Stimulated activated CD4-positive, alpha-beta T cell treated with anti-CD3 and anti-CD28 coated beads, Interleukin-15, amount 100 ng/mL, for 48 hours (primary cell): Measurements from ENCODE around the gene PLA2G4A.

ENCODE experiments used
- DNase-seq, 2 donors: peaks; one replicate each; pipeline ENCODE4 v3.0.0-alpha.2; 2020; ENCODE audit warnings: low read depth in 2 of 2

The PLA2G4A gene

DNA sequence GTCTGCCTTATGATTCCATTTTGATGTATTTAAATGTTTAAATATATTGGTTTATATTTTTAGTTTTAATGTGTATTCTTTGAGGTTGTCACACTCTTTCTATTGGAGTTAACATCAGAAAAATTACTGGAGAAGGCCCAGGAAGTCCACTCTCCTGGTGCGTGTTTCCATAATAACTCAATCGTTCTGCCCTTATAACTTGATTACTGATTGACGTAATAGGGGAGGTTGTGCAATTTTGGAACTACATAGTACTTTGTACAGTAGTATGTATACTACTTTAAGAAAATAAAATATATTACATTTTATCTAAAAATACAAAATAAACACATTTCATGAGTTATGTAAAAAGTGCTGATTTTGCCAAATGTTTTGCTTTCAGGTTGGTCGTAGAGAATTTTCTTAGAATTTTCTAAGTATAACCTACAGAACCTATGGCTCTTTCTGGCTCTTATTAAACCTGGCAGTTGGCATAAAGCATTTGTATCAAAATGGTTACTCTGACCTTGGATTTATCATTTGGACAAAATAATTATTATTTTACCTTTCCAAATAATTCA is 5.7 kb downstream of the PLA2G4A start:
- DNase-seq: no peak

DNA sequence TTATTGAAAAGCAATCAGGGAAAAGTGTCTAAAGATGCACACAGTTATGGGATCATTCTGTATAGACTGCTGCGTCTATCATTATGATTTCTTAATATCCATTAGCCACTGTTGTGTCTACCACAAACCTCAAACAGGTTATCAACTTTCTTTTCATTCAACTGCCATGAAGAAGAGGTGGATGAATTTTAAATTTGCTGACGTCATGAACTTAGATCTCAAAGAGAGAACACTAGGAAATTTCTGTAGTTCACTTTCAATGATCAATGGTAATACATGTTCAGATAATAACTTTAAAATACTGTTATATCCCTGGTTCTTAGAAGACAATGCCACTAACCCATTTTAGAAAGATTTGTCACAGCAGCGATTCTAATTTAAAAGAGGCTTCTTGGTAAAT is 6.7 kb downstream of the PLA2G4A start:
- DNase-seq: no peak

DNA sequence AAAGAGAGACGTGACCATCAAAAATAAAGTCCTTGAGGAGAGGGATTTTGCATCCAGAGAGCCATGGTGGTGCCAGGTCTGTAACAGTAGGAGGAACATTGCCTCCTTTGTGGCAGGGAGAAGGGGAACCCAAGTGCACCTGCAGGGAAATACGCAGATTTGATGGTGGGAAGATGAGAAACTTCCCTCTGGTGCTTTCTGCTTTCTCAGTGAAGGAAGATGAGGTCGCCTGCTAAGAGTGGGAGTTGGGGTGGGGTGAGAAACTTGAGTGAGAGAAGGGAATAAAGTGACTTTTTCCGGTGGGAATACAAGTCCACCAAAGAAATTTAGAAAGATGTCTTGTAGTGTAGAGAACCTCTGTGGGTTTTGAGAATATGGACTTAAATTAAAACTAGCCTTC is 9.1 kb downstream of the PLA2G4A start:
- DNase-seq: no peak

DNA sequence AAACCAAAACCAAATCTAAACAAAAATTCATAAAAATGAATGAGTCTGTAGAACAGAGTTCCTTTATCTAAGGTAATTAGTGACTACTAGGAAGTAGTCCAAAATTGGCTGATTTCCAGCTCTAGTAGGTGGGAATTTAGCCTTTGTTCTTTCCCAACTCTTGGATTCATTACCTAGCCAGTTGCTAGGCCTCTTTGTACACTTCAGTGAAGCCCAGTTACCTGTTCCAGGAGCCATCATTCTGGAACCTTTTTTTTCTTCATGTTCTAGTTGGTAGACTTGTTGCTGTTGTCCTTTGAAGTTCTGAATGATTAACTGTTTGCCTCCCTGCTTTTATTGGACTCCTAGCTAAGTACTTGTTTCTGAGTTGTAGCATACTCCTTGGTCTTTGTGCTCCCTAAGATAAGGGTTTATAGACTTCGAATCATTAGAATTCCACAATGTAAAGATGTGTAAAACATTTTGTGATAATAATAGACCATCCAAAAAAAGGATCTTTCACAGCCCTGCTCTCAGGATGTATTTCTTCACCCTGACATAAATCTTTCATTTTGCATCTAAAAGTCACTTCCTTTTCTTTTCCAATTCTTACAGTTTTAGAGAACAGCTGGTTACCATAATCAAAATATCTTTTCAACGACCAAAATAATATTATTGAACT is 9.8 kb downstream of the PLA2G4A start:
- DNase-seq: no peak

DNA sequence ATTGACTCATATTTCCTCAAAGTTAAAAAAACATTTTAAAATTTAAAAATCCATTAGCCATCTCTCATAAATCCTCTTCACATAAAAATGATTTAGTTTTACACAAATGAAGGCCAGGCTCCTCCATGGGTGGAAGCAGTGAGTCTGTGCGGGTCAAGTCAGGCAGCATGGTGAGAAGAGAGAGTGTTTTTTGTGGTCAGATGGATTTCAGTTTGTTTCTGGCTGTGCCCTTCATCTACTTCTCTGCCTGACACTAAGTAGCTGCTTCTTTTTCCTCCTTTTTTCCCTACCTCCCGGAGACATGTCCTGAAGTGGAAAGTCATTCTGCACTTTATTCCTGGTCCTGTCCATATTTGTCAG is 10.3 kb downstream of the PLA2G4A start:
- DNase-seq: no peak

DNA sequence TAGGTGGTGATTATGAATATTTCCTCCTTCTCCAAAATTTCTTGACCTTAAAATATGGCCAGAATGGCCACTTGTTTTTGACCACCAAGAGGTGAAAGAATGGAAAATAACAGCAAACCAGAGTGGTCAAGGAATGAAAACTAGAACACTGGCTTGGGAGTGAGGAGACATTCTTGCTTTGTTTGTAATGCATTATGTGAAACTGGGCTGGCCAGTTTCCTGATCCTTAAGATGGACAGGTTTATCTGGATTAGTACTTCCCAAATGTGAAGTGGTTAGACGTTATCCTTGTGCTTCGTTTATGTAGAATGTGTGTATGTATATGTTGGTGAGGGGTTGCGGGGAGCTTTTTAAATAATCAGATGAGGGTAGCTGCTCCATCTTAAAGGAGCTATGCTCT is 12.8 kb downstream of the PLA2G4A start:
- no peak for DNase-seq

DNA sequence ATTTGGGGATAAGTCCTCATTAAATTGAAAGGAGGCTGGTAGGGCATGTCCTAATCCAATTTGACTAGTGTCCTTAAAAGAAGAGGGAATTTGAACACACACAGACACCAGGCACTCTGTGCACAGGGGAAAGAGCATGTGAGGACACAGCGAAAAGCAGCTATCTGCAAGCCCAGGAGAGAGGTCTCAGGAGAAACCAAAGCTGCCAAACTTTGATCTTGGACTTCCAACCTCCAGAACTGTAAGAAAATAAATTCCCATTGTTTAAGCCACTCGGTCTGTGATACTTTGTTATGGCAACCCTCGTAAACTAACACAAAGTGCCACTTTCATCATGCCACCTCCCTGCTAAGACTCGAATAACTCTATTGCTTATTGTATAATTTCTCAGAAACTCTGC is 13.8 kb downstream of the PLA2G4A start:
- no peak for DNase-seq

DNA sequence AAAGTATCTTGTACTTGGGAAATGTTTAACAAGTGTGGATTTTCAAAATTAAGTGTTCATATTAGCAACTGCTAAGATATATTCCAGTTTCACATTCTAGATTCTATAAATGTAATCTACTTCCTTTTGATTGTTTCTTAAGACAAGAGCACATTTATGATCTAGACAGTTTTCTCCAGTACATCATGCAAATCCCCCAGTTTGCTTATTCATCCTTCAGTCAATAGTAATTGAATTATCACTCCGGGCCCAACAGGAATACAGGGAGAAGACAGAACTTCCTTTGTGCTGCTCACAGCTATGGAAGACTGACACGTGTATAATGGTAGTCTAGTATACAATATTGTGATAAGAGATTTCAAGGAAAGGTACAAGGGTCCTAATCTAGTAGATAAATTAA is 14.5 kb downstream of the PLA2G4A start:
- no peak for DNase-seq

DNA sequence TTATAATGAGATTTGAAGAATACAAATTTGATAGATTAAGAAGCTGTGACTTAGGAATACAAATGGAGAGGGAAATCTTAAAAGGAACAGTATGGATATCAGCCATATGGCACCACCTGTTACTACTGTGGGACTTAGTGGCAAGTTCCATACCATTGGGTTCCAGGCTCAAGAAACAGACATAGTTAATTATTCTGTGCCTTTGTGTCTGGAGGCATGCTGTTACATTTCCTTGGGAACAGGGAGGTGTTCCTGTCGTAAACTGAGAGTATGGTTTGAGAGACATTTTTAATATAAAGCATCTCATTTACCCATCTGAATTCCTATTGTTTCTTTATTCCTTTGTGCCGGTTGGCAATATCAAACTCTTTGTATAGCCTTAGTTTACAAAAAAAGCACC is 15.2 kb downstream of the PLA2G4A start:
- no peak for DNase-seq

DNA sequence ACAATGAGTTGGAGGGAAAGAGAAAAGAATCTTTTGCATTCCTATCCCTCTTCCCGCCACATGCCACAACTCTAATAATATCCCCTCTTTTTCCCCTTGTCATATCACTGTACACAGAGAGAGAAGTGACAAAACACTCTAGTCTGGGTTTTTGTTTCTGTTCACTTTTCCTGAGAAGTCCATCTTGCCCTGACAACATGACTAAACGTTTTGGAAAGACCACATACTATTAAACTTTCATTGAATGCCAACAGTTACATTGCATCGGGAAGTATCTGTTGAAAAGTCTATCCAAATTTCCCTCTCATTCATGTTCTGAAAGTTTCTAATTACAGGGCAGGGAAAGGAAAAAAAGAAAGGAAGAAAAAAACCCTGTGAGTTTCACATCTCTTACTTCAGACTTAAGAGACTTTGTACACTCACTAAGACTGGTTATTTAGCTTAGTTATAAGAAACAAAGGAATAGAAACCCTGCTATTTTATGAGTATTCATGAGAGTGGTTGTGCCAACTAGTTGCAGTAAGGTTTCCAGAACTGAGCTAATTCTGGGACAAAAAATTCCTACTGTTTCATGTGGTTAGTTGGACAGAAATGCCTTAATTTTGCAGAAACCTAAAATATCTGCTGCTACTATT is 16.9 kb downstream of the PLA2G4A start:
- DNase-seq: no peak

DNA sequence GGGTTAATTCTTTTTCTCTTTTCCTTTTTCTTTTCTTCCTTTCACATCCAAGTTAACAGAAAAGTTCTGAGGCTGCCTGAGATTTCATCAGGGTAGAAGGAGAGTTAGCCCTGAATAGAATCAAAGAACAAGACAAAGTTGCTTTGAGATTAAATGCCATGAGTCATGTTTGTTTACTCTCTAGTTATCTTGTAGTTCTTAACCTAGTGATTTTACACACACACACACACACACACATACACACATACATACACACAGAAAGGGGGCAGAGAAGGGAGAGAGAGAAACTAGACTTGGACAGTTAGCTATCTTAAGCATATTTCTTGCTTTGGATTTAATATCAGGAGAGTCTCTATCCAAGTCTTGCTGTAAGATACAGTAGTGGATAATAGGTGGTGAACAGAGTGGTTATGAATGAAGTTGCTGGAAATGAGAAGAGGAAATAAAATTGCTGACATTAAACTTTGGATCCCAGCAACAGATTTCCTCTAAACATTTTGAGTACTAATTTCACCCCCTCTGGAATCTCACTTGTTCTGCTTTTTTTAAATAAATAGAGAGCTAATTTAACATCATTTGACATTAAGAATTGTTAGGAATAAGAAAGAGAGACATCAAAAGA is 19.9 kb downstream of the PLA2G4A start:
- DNase-seq: no peak

DNA sequence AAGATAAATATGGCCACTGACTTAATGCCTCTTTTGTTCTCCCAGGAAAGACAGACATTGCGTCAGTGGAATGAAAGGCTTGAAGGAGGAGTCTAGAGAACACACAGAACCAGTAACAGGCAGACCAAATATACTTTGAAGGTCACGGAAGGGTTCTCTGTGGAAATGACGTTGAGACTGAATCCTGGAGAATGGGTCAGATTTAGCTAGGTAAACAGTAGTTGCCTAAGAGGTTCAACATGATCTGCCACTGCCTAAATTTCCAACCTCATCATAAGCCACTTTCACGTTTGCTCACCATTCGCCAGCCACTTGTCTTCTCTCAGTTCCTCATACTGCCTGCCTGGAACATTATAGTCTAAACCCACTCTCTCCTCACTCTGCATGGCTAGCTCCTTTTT is 20.5 kb downstream of the PLA2G4A start:
- DNase-seq: no peak

DNA sequence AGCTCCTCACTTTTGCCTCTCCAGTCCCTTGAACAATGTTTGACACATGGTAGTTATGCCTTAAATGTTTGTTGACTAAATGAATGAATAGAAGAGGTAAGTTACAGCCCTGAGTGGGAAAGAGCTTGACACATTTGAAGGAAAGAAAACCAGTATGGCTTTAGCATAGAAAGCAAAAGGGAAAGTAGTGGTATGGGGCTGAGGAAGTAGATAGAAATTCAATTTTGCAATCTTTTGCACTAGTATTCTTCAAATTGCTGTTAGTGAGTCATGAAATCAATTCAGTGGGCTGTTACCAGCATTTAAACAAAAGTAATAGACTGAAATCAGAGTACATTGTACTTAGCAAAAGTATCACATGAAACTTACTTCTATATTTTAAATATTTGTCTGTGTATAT is 21.1 kb downstream of the PLA2G4A start:
- no peak for DNase-seq

DNA sequence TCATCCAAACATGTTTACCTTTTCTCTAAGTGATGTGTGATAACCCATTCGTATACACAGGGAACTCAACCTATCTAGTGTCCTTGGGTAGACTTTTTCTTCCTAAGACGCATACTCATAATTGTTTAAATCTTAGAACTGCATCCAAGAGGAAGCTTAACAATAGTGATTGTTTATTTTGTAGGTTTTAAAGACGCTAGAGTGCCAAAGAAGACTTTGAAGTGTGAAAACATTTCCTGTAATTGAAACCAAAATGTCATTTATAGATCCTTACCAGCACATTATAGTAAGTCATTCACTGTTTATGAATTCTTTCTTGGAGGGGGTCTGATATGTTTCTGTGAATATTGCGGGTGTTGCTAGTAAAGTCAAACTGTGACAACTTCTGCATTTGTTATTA is 25.4 kb downstream of the PLA2G4A start:
- DNase-seq: no peak

DNA sequence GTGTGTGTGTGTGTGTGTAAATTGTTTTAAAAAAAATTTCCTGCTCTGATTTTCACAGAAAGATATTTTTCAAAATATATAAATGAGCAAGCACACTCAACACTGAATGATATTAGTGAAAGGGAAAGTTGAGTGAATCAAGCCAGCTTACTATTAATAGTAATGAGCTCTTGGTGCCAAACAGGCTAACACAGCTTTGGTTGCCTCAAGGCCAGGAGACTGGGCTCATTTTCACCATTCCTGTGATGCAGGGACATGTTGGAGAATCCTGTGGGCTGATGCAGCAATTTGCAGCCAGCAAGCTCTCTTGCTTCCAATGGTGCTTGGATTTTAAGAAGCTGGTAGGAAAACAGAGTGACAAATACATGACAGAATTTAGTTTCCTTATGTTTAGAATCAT is 30.2 kb downstream of the PLA2G4A start:
- no peak for DNase-seq

DNA sequence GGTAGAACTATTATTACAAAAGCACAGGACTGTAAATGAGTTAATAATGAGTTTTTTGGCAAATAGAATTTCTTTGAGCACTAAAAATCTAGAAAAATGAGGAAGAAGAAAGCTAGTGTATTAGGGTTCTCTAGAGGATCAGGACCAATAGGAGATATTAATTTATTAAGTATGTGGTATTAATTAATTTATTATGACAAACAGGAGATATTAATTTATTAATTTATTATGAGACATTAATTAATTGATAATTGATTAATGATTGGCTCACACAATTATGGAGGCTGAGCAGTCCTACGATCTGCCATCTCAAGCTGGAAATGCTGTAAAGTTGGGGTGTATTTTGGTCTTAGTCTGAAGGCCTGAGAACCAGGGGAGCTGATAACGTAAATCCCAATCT is 31.2 kb downstream of the PLA2G4A start:
- no peak for DNase-seq

DNA sequence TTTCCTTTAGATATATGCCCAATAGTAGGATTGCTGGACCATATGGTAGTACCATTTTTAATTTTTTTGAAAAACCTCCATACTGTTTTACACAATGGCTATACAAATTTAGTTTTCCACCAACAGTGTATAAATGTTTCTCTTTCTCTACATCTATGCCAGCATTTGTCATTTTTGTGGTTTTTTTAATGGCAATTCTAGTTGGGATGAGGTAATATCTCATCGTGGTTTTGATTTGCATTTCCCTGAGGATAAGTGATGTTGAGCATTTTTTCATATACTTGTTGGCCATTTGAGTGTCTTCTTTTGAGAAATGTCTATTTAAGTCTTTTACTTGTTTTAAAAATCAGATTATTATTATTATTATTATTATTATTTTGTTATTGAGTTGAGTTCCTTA is 35.5 kb downstream of the PLA2G4A start:
- DNase-seq: no peak

DNA sequence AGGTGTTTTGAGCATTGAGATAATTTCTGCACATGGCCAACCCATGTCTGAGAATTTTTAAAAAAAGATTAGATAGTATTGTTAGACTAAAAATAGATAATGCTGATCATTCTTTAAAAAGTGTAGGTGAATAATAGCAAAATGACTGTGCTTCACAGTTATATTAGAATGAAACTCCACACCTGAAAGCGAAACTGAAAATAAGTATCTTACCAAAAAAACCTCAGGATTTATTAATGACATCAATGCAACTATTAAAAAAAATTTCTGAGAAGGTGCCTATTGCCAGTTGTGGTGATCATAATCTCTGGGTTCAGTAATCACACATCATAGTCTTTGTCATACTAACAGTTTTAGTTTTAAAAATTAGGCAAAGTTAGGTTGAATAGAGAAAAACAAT is 36.5 kb downstream of the PLA2G4A start:
- no peak for DNase-seq

DNA sequence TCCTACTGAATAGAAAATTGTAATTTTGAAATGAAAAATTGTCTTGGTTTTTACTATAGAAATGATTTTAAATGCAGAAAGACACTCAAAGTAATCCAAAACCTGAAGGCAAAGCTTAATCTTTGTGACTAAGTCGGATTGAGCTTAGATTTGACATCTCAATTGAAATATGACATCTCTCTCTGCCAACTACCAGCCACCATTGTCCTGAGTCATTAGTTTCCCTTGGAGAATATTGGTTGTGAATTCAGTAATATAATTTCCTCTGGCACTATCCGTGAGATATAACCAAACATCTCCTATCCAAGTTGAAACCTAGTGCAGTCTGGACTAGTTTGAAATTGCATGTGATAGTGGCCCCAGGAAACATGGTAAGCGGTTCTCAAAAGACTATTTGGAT is 37.1 kb downstream of the PLA2G4A start:
- DNase-seq: no peak

DNA sequence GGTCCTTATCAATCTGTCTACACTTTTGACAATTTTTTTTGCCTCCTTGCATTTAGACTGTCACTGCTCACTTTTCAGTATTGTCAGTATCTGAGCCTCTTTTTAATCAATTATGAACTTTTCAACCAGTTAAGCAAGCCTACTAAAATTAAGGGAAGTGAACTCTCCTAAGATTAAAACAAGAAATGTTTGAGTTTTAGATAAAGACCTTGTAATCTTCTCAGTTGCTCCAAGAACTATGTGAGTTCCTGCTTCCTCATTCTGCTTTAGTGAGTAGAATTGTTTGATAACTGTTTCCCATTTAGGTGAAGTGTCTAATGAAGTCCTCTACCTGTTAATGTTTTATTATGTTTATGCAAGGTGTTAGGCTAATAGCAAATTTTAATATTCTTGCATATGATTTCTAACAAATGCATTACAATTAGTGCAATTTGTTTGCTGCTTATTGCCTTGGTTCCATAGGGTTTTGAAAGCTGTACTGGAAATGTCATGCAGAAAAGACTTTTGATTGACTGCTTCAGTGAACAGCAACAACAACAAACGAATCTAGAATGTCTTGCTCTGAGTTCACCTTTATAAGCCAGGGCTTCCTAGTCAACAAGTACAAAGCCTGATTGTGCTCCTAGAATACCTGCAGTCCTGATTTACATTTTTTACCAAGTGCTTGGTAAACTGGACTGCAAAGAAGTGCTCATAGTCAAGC is 40.9 kb downstream of the PLA2G4A start:
- DNase-seq: no peak

DNA sequence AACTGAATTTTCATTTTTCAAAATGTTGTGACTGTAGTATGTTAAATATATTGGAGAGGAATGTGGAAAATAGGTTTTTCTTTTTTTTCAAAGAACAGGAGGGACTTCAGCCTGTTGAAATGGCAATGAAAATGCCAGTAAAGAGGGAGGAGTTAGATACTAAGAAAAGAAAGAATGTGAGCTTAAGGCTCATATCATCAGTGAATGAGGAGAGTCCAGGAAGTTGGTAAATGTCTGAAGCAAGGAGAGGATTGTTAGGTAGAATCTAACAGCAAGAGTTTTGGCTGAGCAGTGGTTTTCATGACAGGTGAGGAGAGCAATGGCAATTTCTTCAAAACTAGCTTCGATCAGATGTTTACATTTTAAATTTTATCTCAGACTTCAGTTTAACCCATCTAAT is 43.0 kb downstream of the PLA2G4A start:
- no peak for DNase-seq

DNA sequence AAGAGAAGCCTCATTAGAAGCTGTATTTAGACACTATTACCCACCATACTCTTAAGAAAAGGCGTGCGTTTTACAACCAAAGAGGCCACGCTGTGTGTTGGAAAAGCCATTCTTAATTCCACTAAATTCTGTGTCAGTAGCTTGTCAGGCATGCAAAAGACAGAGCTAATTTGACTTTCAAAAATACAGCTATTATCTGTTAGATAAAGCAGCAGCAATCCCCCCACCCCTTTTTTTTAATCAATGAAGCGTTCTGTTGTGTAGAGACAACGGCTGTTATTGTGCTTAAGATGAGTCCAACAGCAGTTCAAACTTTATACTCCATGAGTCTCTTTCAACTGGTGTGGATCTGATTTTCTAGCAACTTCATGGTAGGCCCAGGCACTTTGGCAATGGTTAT is 43.5 kb downstream of the PLA2G4A start:
- no peak for DNase-seq

DNA sequence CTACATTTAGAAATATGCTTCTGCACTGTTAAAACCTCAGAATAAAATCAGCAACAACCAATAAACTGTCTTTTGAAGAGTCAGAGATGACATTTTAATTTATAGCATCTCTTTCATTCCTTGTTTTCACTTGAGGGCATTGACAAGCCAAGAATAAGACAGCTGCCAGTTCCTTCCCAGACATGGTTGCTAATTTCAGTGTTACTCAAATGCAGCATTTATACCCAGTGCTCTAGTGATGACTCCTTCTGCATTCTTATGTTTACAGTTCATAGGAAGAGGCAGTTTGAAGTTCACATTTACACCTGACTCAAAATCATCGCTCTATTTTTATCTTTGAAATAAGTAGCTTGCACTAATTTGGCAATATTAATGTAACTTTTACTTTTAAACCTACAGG is 44.9 kb downstream of the PLA2G4A start:
- DNase-seq: no peak
